Fibroblast of skin of abdomen (primary cell): ENCODE results near the gene PCDHGB5. TPM values are rescaled to one million over a fixed set of nuclear protein-coding genes. Genes with fewer than 3 reads are reported as not detected.
"Not testable (repeated sequence)": the region's sequence is repeated elsewhere in the genome, so short reads cannot be mapped to it uniquely, and the experiment has no call there.

ENCODE experiments used
- DNase-seq: peaks from one replicate; pipeline ENCODE4 v3.0.0-alpha.2; 2013
- polyA plus RNA-seq, 2 experiments: library from polyadenylated mRNA; unstranded; fragments of 120-200 nt; gene quantifications; one replicate each; pipeline ENCODE4 v1.2.1, GENCODE V29; 2013; ENCODE audit not compliant: insufficient read length in 2 of 2

Gene PCDHGB5
- polyA plus RNA-seq (2013, experiment 1 of 2; ENCODE audit: insufficient read length): 21.7 TPM
- polyA plus RNA-seq (2013, experiment 2 of 2; ENCODE audit: insufficient read length): 22.2 TPM

- DNase-seq: peak; percentile 60
Observed at GRCh38 chr5:141397756-141398551, at the start of gene PCDHGB5. TSS of gene PCDHGB5 (plus strand) at chr5:141397947. CDS start at chr5:141398128, 181 bp downstream.

- DNase-seq: peak; percentile 51
Observed at GRCh38 chr5:141349917-141350619, 47.7 kb upstream of the PCDHGB5 start, which contains the start of gene PCDHGB1. TSS of gene PCDHGB1 (plus strand) at chr5:141350099. CDS start at chr5:141350261, 162 bp downstream.

GRCh38 chr5:141351591-141351990, 46.2 kb upstream of the PCDHGB5 start:
- DNase-seq: no peak

GRCh38 chr5:141354900-141355469, 42.8 kb upstream of the PCDHGB5 start, which contains the start of gene PCDHGA4:
TSS of gene PCDHGA4 (plus strand) at chr5:141355021. CDS start at chr5:141355108, 87 bp downstream.
- DNase-seq: peak; percentile 14

- no peak for DNase-seq
Observed at GRCh38 chr5:141355641-141356040, 42.1 kb upstream of the PCDHGB5 start.

- DNase-seq: no peak
Observed at GRCh38 chr5:141356133-141356532, 41.6 kb upstream of the PCDHGB5 start.

- no peak for DNase-seq
Observed at GRCh38 chr5:141356950-141357349, 40.8 kb upstream of the PCDHGB5 start.

- DNase-seq: peak; percentile 35
Observed at GRCh38 chr5:141359790-141360426, 37.8 kb upstream of the PCDHGB5 start, which contains the start of gene PCDHGB2. TSS of gene PCDHGB2 (plus strand) at chr5:141359994. CDS start at chr5:141360136, 142 bp downstream.

- DNase-seq: no peak
Observed at GRCh38 chr5:141360685-141361084, 37.1 kb upstream of the PCDHGB5 start.

GRCh38 chr5:141362719-141363118, 35.0 kb upstream of the PCDHGB5 start:
- no peak for DNase-seq

GRCh38 chr5:141363952-141364660, 33.6 kb upstream of the PCDHGB5 start, which contains the start of gene PCDHGA5:
TSS of gene PCDHGA5 (plus strand) at chr5:141364162. CDS start at chr5:141364331, 169 bp downstream.
- DNase-seq: peak; percentile 23

- no peak for DNase-seq
Observed at GRCh38 chr5:141366016-141366896, 31.5 kb upstream of the PCDHGB5 start.

GRCh38 chr5:141369994-141370848, 27.5 kb upstream of the PCDHGB5 start, which contains the start of gene PCDHGB3:
TSS of gene PCDHGB3 (plus strand) at chr5:141370242. CDS start at chr5:141370395, 153 bp downstream.
- DNase-seq: peak; percentile 63

- DNase-seq: no peak
Observed at GRCh38 chr5:141371572-141372475, 25.9 kb upstream of the PCDHGB5 start.

- DNase-seq: peak; percentile 27
Observed at GRCh38 chr5:141373673-141374317, 24.0 kb upstream of the PCDHGB5 start, which contains the start of gene PCDHGA6. TSS of gene PCDHGA6 (plus strand) at chr5:141373891. CDS start at chr5:141374084, 193 bp downstream.

- DNase-seq: no peak
Observed at GRCh38 chr5:141374627-141375026, 23.1 kb upstream of the PCDHGB5 start.

GRCh38 chr5:141375444-141376155, 22.1 kb upstream of the PCDHGB5 start:
- not testable (repeated sequence) for DNase-seq
